HG03175 (cell line): ENCODE data around the gene RAB40A.

ENCODE experiments used
- ATAC-seq: cut with Tn5 transposase; IDR thresholded peaks from one replicate; pipeline ENCODE4 v1.9.1; 2021; ENCODE audit warnings: mild to moderate bottlenecking, moderate library complexity; ENCODE audit not compliant: unreplicated experiment

Gene RAB40A

GRCh38 chrX:103519389-103519788 is at the start of gene RAB40A:
TSS of gene RAB40A (minus strand) at chrX:103519489. CDS start at chrX:103500756, 18,733 bp downstream.
- ATAC-seq, result no peak

- no peak for ATAC-seq
Measured at GRCh38 chrX:103565752-103566151, 46.5 kb upstream of the RAB40A start.

GRCh38 chrX:103565197-103565596 is 45.9 kb upstream of the RAB40A start:
- ATAC-seq, result peak; percentile 47

- no peak for ATAC-seq
Measured at GRCh38 chrX:103562801-103563200, 43.5 kb upstream of the RAB40A start.

GRCh38 chrX:103560256-103560655 is 41.0 kb upstream of the RAB40A start:
- ATAC-seq, result no peak

- ATAC-seq, result no peak
Measured at GRCh38 chrX:103556963-103557612, 37.8 kb upstream of the RAB40A start.

- peak; percentile 95 for ATAC-seq
Measured at GRCh38 chrX:103554687-103555424, 35.6 kb upstream of the RAB40A start.

- ATAC-seq, result no peak
Measured at GRCh38 chrX:103552236-103552635, 32.9 kb upstream of the RAB40A start.

- no peak for ATAC-seq
Measured at GRCh38 chrX:103550415-103551051, 31.2 kb upstream of the RAB40A start.

- no peak for ATAC-seq
Measured at GRCh38 chrX:103549916-103550315, 30.6 kb upstream of the RAB40A start.

- ATAC-seq, result no peak
Measured at GRCh38 chrX:103540145-103540544, 20.9 kb upstream of the RAB40A start.

- no peak for ATAC-seq
Measured at GRCh38 chrX:103539695-103540094, 20.4 kb upstream of the RAB40A start.

- ATAC-seq, result no peak
Measured at GRCh38 chrX:103538728-103539127, 19.4 kb upstream of the RAB40A start.

GRCh38 chrX:103537871-103538387 is 18.6 kb upstream of the RAB40A start:
- no peak for ATAC-seq

- no peak for ATAC-seq
Measured at GRCh38 chrX:103536732-103537131, 17.4 kb upstream of the RAB40A start.

- no peak for ATAC-seq
Measured at GRCh38 chrX:103536071-103536470, 16.8 kb upstream of the RAB40A start.

- no peak for ATAC-seq
Measured at GRCh38 chrX:103535206-103535605, 15.9 kb upstream of the RAB40A start.

- no peak for ATAC-seq
Measured at GRCh38 chrX:103533511-103534216, 14.4 kb upstream of the RAB40A start.

GRCh38 chrX:103531002-103531401 is 11.7 kb upstream of the RAB40A start:
- ATAC-seq, result no peak

GRCh38 chrX:103530545-103530944 is 11.3 kb upstream of the RAB40A start:
- no peak for ATAC-seq

GRCh38 chrX:103529550-103529949 is 10.3 kb upstream of the RAB40A start:
- no peak for ATAC-seq
